ENCODE data around the gene LARP4B.

- TF ChIP-seq EZH2 (IDR thresholded peaks at IDR 0.05) = no peak
- TF ChIP-seq POLR2AphosphoS5 (IDR thresholded peaks at IDR 0.05; ENCODE audit: borderline replicate concordance, low read depth, low read length) = no peak
- no peak for TF ChIP-seq FOXP2 (optimal IDR thresholded peaks at IDR 0.05; ENCODE audit: control extremely low read depth, extremely low read length, insufficient read depth)
Measured at GRCh38 chr10:926075-926698, 5.3 kb downstream of the LARP4B start.
